Urinary bladder (tissue), 4 donors: ENCODE data around the gene MAP2K1. TPM values are rescaled to one million over a fixed set of nuclear protein-coding genes. Genes with fewer than 3 reads are reported as not detected.
"Not testable (repeated sequence)": the region's sequence is repeated elsewhere in the genome, so short reads cannot be mapped to it uniquely, and the experiment has no call there.

Source experiments
- DNase-seq: peaks from one replicate; pipeline ENCODE4 v3.0.0-alpha.2; 2015; ENCODE audit errors: extremely low spot score
- H3K27ac ChIP-seq: one replicate; pipeline ENCODE4 v1.5.1; 2013; ENCODE audit warnings: low read depth, mild to moderate bottlenecking, moderate library complexity
- H3K36me3 ChIP-seq: one replicate; pipeline ENCODE4 v1.6.1; 2013; ENCODE audit warnings: mild to moderate bottlenecking, moderate library complexity; ENCODE audit not compliant: insufficient read depth
- H3K4me1 ChIP-seq: one replicate; pipeline ENCODE4 v1.6.1; 2013; ENCODE audit warnings: mild to moderate bottlenecking, moderate library complexity; ENCODE audit not compliant: insufficient read depth
- H3K4me3 ChIP-seq: one replicate; pipeline ENCODE4 v1.5.1; 2013; ENCODE audit warnings: low read depth, low read length
- WGBS: extraction: QIAGEN DNeasy Blood & Tissue Kit; methylation state at CpG from one replicate; pipeline ENCODE4 v1.1.7; 2013; 5-methylcytosine and 5-hydroxymethylcytosine counted together
- polyA plus RNA-seq: library from polyadenylated mRNA; stranded (reverse); fragments of 200-250 nt; gene quantifications from one replicate; pipeline ENCODE4 v1.2.3, GENCODE V29; 2013
- total RNA-seq: library from RNA; depleted of rRNA; stranded (reverse); fragments of >200 nt; gene quantifications from one replicate; pipeline ENCODE4 v1.2.3, GENCODE V29; 2014
- donor health status: healthy with polysubstance abuse.
- donor health status: healthy.

Gene MAP2K1
- total and polyA plus RNA-seq, 2 donors, result 17.8 to 44.1 TPM

DNA sequence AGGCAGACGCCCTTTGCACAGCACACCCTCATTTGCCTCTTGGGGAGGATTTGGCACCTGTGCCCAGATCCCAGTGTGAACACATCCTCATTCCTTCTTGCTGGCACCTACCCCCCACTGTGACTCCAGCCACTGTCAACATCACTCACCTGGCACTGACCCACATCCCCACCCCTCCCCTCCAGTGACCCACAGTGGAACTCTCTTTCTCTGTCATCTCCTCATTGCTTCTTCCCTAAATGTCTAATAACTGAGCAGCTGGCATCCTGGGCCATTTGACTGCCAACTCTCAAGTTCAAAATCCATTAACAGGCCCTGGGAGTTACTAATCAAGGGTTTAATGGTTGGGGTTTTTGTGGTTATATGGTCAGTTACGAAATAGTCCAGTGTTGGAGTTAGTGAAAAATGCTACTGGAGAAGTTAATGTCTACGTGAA is 96.4 kb downstream of the MAP2K1 start:
- H3K4me3 ChIP-seq, result no peak overlapping the region
- no peak overlapping the region for H3K27ac ChIP-seq
- 89% methylated on average over 3 of the region's 3 CpGs for WGBS
- no peak for DNase-seq
- H3K36me3 ChIP-seq, result peaks cover 3% of the 10 kb centered on the region
- H3K4me1 ChIP-seq, result no peaks in the 10 kb centered on the region

DNA sequence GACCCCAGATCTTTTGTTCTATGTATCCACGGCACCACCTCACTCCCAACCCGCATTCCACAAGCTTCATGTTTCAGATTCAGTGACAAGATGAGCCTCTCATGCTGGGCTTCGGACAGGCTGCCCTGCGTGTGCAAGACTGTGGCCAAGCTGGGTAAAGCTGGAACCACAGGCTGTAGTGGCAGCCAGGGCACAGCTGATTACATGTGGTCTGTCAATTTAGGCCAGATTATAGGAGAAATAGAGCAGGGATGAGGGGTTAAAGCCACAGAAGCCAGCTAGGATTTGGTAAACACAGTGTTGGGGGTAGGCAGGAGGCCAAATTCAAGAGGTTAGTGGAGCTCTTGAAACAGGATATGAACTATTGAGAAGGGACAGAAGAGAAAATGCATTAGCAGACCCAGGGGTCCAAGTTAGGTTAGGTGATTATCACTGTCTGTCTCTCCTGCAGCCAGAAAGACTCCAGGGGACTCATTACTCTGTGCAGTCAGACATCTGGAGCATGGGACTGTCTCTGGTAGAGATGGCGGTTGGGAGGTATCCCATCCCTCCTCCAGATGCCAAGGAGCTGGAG is 97.9 kb downstream of the MAP2K1 start:
- Histone ChIP-seq H3K4me3 (no peak overlapping the region), H3K27ac (no peak overlapping the region), H3K36me3 (peaks cover 3% of the 10 kb centered on the region), H3K4me1 (no peaks in the 10 kb centered on the region)
- WGBS, result 95% methylated on average over 5 of the region's 5 CpGs
- no peak for DNase-seq

DNA sequence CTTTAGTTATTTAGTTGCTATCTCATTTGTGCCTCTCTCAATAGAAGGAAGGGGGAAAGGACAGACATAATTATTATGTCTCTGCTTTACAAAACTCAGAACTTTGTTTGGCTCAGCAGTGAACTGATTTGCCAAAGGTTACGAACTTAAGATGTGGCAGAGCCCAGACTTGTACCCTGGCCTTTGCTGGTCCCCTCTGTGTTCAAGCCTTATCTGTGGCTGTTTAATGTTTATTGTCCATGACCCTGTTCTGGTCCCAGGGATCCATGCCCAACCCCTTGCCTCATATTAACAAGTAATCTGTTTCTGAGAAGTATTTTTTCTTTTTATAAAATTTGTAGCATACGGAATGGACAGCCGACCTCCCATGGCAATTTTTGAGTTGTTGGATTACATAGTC is 100.2 kb downstream of the MAP2K1 start:
- peaks cover 3% of the 10 kb centered on the region for H3K36me3 ChIP-seq
- H3K4me1 ChIP-seq, result no peaks in the 10 kb centered on the region
- no peak overlapping the region for H3K27ac ChIP-seq
- 96% methylated on average over 3 of the region's 3 CpGs for WGBS
- DNase-seq, result no peak
- H3K4me3 ChIP-seq, result no peak overlapping the region

DNA sequence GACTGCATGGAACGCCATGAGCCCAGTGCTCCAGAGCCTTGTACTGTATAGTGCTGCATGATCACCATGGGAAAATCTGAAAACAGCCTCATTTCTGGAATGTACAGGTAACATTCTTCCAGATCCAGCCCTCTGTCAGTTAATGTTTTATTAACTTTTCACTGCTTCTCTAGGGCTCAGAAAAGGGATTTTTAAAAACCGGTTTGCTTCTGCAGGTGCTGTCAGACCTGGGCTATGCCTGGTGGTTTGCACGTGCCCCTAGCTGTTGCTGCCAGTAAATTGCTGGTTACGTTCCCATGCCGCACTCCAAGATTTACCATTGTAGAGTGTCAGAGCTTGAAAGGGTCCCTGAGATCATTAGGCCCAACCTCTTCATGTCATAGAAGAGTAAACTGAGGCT is 101.8 kb downstream of the MAP2K1 start:
- peaks cover 3% of the 10 kb centered on the region for H3K36me3 ChIP-seq
- DNase-seq, result no peak
- no peak overlapping the region for H3K27ac ChIP-seq
- WGBS, result 94% methylated on average over 5 of the region's 5 CpGs
- no peaks in the 10 kb centered on the region for H3K4me1 ChIP-seq
- H3K4me3 ChIP-seq, result no peak overlapping the region

DNA sequence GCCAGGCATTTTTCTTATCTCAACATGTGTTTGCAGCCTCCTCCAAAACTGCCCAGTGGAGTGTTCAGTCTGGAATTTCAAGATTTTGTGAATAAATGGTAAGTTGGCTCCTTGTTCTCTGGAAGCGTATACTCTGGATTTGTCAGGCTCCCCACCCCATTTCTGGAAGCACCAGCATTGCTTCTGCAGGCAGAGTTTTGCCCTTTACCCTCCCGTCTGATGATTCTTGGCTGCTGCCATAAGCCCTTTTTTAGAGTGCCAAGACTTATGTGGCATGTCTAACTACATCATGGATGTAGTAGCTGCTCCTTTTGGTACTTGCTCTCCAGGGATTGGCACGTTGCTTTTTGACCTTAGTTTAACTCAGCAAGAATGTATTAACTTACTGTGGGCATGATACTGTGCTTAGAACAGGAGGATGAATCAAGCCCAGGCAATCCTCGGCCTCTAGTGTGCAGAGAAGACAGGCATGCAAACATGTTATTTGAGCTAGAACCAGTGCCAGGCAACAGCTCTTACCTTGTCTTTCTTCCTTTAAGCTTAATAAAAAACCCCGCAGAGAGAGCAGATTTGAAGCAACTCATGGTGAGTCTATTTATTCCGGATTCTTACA is 102.6 kb downstream of the MAP2K1 start:
- Histone ChIP-seq H3K4me3 (no peak overlapping the region), H3K4me1 (no peaks in the 10 kb centered on the region), H3K36me3 (peaks cover 3% of the 10 kb centered on the region), H3K27ac (no peak overlapping the region)
- DNase-seq, result no peak
- whole genome bisulfite sequencing, result 74% methylated on average over 6 of the region's 6 CpGs

DNA sequence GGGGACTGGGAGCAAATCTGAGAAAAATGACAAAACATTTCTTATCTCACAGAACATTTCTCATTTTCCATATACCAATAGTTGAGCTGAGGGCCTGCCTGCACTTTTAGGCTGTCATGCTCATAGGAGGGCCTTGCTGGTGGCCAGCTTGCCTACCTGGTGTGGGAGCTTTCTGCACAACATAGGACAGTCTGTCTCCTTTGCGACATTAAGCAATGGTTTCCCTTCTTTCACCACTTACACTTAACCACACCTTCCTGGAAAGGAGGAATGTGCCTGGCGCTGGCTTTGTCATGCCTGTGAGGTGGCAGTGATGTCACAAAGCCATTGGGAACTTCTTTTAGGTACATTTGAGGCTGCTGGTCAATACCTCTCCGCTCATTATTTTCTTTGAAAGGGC is 105.1 kb downstream of the MAP2K1 start:
- H3K36me3 ChIP-seq, result no peaks in the 10 kb centered on the region
- no peak overlapping the region for H3K4me3 ChIP-seq
- no peaks in the 10 kb centered on the region for H3K4me1 ChIP-seq
- 96% methylated on average over 3 of the region's 3 CpGs for WGBS
- no peak overlapping the region for H3K27ac ChIP-seq
- no peak for DNase-seq

DNA sequence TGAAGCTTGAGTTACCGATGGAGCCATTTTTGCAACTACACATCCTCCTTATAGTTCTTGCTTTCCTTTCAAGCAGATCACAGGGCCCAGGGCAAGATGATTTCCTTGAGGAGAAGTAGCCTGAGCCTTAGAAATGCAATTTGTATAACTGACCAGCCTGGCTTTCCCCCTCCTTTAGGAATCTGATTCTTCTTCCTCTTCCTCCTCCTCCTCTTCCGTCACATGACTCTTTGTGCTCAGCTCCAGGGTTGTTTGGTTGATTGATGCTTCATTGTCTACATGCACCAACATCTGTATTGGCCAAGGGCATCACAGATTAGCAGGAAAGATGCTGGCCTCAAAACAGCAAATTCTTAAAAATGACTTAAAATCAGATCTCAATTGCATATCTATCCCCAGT is 107.5 kb downstream of the MAP2K1 start:
- WGBS, result 89% methylated on average over 2 of the region's 2 CpGs
- Histone ChIP-seq H3K27ac (no peak overlapping the region), H3K4me3 (no peak overlapping the region), H3K4me1 (no peaks in the 10 kb centered on the region), H3K36me3 (peaks cover 2% of the 10 kb centered on the region)
- DNase-seq, result no peak

DNA sequence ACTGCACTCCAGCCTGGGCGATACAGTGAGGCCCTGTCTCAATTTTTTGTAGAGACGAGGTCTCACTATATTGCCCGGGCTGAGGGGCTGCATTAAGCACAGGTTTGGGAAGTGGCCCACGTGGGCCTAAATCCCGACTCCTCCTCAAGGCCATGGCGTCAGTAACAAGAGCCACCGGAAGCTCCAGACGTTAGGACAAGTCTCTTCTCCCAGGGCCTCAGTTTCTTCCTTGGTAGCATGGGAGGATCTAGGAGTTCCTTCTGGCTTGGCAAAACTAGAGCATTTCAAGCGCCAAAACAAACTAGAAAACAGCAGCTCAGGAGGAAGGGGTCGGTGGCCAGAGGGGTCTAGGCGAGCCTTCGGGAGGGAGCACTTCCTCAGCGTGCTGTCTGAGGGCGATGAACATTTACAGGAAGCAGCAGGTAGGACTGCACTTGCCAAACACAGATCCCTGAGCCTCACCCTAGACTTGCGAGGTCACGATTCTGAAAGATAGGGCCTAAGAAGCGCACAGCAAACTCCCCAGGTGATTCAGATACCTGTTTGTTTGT is 110.3 kb downstream of the MAP2K1 start:
- H3K4me1 ChIP-seq, result no peaks in the 10 kb centered on the region
- no peak for DNase-seq
- WGBS, result 20% methylated on average over 17 of the region's 17 CpGs
- peak overlapping the region; percentile 85 for H3K27ac ChIP-seq
- H3K36me3 ChIP-seq, result peaks cover 2% of the 10 kb centered on the region
- peak overlapping the region; percentile 82 for H3K4me3 ChIP-seq

DNA sequence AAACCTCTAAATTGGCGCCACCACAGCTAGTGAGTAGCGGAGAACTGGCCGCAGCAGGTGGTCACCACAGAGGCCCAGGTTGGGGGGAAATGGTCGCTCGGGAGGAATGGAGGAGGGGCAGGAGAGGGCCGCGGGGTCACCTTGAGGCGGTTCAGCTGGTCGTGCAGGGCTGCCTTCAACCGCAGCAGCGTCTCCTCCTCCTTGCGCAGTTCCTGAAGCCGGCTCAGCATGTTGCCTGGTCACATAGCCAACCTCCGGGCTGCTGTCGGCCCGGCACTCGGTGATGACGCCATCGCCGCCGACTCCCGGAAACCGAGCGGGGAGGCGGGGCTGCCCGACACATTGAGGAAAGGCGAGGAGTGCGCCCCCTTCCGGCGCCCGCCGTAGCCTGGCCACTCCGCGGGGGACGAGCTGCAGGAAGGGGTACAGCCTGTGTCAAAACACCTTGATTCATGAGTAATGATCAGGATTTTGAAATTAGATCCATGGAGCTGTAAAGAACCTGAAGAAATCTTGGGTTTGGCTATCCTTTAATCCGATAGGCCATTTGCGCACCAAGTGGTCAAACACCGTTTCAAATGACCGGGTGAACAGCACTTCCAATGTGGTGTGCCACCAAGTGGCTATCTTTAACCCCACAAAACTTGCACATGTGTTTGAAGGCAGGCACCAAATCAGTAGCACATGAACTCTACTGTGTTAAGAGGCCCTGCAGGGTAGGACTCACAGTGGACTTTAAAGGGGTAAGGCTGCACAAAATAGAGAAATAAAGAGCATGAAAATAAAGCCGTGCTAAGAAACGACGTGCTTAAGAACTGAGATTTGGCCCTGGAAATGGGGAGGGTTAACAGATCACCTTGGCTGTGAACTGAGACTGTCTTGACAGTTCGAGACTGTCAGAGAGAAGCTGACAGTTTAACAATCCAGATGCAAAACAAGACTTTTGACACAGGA is 111.1 kb downstream of the MAP2K1 start, which contains the start of gene SNAPC5:
TSS of gene SNAPC5 (minus strand) at position 261 of the 954 bp plus-strand sequence. CDS start at position 230, 31 bp downstream.
- H3K27ac ChIP-seq, result peak within 1 kb of the TSS; percentile 85
- H3K4me1 ChIP-seq, result no peaks in the 10 kb centered on the region
- WGBS, result 7% methylated on average over 43 of the region's 43 CpGs
- DNase-seq, result peak; percentile 78
- peaks cover 2% of the 10 kb centered on the region for H3K36me3 ChIP-seq
- peak within 1 kb of the TSS; percentile 82 for H3K4me3 ChIP-seq

DNA sequence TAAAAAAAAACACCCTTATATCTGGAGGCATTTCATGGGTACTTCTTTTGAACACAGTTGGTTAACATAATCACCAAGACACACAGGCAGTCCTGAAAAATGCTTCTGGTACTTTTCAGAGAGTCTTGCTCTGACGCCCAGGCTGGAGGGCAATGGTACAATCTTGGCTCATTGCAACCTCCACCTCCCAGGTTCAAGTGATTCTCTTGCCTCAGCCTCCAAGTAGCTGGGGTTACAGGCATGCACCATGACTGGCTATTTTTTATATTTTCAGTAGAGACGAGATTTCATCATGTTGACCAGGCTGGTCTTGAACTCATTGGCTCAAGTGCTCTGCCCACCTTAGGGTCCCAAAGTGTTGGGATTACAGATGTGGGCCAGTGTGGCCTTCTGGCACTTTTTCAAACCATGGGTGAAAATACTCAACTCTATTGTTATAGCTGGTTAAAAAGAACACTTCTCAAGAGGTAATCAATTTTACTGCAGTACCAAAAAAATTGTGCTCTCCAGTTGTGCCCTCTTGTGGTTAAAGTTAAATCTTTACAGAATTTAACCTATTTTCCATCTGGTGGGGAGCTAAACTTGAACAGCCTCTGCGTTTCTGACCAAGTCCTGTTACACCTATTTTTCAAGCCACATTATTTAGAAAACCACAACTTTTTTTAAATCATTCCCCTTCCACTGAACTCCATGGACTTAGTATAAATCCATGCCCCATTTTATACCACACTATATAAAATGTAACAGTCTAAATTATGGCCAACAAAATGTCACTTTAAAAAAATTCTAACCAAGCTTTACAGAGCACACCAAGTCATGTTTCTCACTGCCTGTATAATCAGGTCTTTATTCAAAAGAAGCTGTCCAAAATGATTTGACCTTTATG is 112.0 kb downstream of the MAP2K1 start:
- Histone ChIP-seq H3K27ac (no peak overlapping the region), H3K36me3 (peaks cover 4% of the 10 kb centered on the region), H3K4me3 (no peak overlapping the region), H3K4me1 (no peaks in the 10 kb centered on the region)
- peak; percentile 29 for DNase-seq
- WGBS, result 45% methylated on average over 3 of the region's 3 CpGs

DNA sequence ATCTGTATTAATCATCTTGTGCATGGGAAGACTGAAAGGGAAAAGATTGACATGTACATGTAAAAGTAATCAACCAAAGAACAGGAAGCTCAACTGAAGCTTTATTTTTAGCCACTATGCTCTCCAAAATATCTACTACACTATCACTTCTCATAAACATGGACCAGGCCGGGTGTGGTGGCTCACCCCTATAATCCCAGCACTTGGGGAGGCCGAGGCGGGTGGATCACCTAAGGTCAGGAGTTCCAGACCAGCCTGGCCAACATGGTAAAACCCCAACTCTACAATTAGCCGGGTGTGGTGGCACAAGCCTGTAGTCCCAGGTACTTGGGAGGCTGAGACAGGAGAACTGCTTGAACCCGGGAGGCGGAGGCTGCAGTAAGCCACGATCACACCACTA is 113.6 kb downstream of the MAP2K1 start:
- H3K27ac ChIP-seq, H3K36me3 ChIP-seq, H3K4me1 ChIP-seq, H3K4me3 ChIP-seq, DNase-seq: not testable (repeated sequence)
- 85% methylated on average over 7 of the region's 7 CpGs for WGBS

DNA sequence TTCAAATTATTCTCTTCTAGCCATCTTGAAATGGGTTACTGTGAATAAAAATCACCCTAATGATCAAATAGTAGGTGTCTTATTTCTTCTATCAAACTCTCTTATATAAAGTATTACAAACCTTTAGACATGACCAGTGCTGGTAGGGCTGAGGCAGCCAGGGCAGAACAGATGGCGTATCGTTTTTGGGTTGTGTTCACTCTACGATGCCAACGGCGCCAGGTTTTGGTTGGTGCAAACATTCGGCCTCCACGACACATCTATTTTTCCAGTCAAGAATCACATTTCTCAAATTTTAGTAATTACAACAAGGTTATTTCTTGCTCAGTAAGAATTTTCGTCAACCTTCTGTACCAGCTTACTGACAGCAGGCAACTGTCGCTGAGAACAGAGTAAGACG is 115.8 kb downstream of the MAP2K1 start:
- Histone ChIP-seq H3K27ac (no peak overlapping the region), H3K4me1 (no peaks in the 10 kb centered on the region), H3K36me3 (peaks cover 4% of the 10 kb centered on the region), H3K4me3 (no peak overlapping the region)
- no peak for DNase-seq
- 81% methylated on average over 10 of the region's 10 CpGs for WGBS
